OCI-LY3 (cell line): ENCODE results near the gene DHCR7.

Experiments
- H2AFZ ChIP-seq: fragments of 200-600, 300-600 bp; shearing (Covaris generic); 2 replicates; pipeline ENCODE4 v1.6.0; 2014; ENCODE audit warnings: antibody characterized with exemption, low read depth, low read length
- H3K27ac ChIP-seq: fragments of 200-600, 300-600 bp; sonication (generic); 2 replicates; pipeline ENCODE4 v1.5.1; 2014; ENCODE audit warnings: mild to moderate bottlenecking, low read length, moderate library complexity, mixed read lengths
- H3K27me3 ChIP-seq: fragments of 200-600, 300-600 bp; sonication (generic); 2 replicates; pipeline ENCODE4 v1.6.1; 2014; ENCODE audit warnings: low read depth, low read length, mixed read lengths
- H3K36me3 ChIP-seq: fragments of 200-600, 300-600 bp; sonication (generic); replicated peaks from 2 replicates; pipeline ENCODE3; 2014; ENCODE audit warnings: low read depth, low read length, mixed read lengths
- H3K4me1 ChIP-seq: fragments of 300-600, 200-600 bp; sonication (generic); 2 replicates; pipeline ENCODE4 v1.6.1; 2014; ENCODE audit warnings: low read length, mixed read lengths
- H3K4me2 ChIP-seq: fragments of 200-600, 300-600 bp; sonication (generic); 2 replicates; pipeline ENCODE4 v1.6.1; 2014; ENCODE audit warnings: low read length, mixed read lengths
- H3K4me3 ChIP-seq: fragments of 300-600, 200-600 bp; sonication (generic); 2 replicates; pipeline ENCODE4 v1.5.1; 2014; ENCODE audit warnings: antibody characterized with exemption, mild to moderate bottlenecking, low read length, moderate library complexity
- H3K79me2 ChIP-seq: fragments of 300-600, 200-600 bp; shearing (Covaris generic); 2 replicates; pipeline ENCODE4 v1.6.1; 2014; ENCODE audit warnings: mild to moderate bottlenecking, low read length, mixed read lengths
- H3K9ac ChIP-seq: fragments of 300-600, 200-600 bp; shearing (Covaris generic); 2 replicates; pipeline ENCODE4 v1.6.0; 2014; ENCODE audit warnings: mild to moderate bottlenecking, low read length, moderate library complexity
- H3K9me3 ChIP-seq: fragments of 200-600, 300-600 bp; shearing (Covaris generic); 2 replicates; pipeline ENCODE4 v1.6.1; 2014; ENCODE audit warnings: low read length, mixed read lengths; ENCODE audit not compliant: insufficient read depth
- H4K20me1 ChIP-seq: fragments of 200-600, 300-600 bp; sonication (generic); 2 replicates; pipeline ENCODE4 v1.6.1; 2016; ENCODE audit warnings: low read length, mixed read lengths; ENCODE audit not compliant: insufficient read depth
- EZH2phosphoT487 ChIP-seq: fragments of 200-600 bp; shearing (Covaris generic); IDR thresholded peaks from 2 replicates; pipeline ENCODE4 v1.6.1; 2018; ENCODE audit warnings: antibody characterized with exemption, mixed run types, low read depth
- TF ChIP-seq, protein P1 (sequence below): fragments of 200-600, 300-600 bp; sonication (generic); IDR thresholded peaks from 2 replicates; pipeline ENCODE4 v1.5.1; 2014; ENCODE audit warnings: antibody characterized with exemption, low read length, low read depth

DHCR7 gene

GRCh38 chr11:71491531-71491930 lies 43.3 kb upstream of the DHCR7 start:
- Histone ChIP-seq H2AFZ (no peak overlapping the region), H3K79me2 (no peaks in the 10 kb centered on the region), H3K9me3 (no peaks in the 10 kb centered on the region), H3K27me3 (no peaks in the 10 kb centered on the region), H3K36me3 (peaks cover 39% of the 10 kb centered on the region), H3K4me1 (peaks cover 12% of the 10 kb centered on the region), H3K9ac (no peak overlapping the region), H3K27ac (no peak overlapping the region), H3K4me3 (no peak overlapping the region), H4K20me1 (no peaks in the 10 kb centered on the region), H3K4me2 (no peak overlapping the region)
- TF ChIP-seq, protein P1, sequence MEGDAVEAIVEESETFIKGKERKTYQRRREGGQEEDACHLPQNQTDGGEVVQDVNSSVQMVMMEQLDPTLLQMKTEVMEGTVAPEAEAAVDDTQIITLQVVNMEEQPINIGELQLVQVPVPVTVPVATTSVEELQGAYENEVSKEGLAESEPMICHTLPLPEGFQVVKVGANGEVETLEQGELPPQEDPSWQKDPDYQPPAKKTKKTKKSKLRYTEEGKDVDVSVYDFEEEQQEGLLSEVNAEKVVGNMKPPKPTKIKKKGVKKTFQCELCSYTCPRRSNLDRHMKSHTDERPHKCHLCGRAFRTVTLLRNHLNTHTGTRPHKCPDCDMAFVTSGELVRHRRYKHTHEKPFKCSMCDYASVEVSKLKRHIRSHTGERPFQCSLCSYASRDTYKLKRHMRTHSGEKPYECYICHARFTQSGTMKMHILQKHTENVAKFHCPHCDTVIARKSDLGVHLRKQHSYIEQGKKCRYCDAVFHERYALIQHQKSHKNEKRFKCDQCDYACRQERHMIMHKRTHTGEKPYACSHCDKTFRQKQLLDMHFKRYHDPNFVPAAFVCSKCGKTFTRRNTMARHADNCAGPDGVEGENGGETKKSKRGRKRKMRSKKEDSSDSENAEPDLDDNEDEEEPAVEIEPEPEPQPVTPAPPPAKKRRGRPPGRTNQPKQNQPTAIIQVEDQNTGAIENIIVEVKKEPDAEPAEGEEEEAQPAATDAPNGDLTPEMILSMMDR: no peak
- TF ChIP-seq EZH2phosphoT487: no peak

DNA sequence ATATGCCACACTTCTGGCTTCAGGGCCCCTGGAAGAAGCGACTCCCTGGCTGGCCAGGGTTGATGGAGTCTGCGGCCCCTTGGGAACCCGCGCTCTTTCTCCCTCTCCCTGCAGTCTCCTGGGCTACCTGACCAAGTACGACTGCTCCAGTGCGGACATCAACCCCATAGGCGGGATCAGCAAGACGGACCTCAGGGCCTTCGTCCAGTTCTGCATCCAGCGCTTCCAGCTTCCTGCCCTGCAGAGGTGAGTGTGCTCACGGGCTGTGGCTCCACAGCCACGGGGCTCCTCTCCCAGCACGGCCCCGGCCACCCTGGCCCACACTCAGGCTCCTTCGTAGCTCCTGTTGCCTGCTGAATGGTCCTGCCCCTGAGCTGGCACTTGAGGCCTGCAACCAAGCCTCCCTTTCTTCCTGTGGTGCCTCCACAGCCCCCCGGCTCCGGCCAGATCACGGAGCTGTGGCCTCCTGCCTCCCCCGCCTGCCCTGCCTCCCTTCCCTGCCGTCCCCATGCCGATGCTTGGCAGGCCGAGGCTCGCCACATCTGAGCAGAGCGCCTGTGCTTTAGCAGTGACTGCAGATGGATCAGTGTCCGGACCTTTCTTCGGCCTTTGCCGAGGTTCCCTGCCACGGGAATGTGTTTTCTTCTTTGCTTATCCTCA lies 42.7 kb upstream of the DHCR7 start:
- no peaks in the 10 kb centered on the region for H3K9me3 ChIP-seq
- H2AFZ ChIP-seq: no peak overlapping the region
- no peaks in the 10 kb centered on the region for H3K27me3 ChIP-seq
- TF ChIP-seq, protein P1: no peak
- no peak for TF ChIP-seq EZH2phosphoT487
- peaks cover 12% of the 10 kb centered on the region for H3K4me1 ChIP-seq
- H3K4me2 ChIP-seq: no peak overlapping the region
- no peak overlapping the region for H3K27ac ChIP-seq
- H3K9ac ChIP-seq: no peak overlapping the region
- no peaks in the 10 kb centered on the region for H4K20me1 ChIP-seq
- peaks cover 39% of the 10 kb centered on the region for H3K36me3 ChIP-seq
- no peaks in the 10 kb centered on the region for H3K79me2 ChIP-seq
- H3K4me3 ChIP-seq: no peak overlapping the region

- peaks cover 12% of the 10 kb centered on the region for H3K4me1 ChIP-seq
- peaks cover 39% of the 10 kb centered on the region for H3K36me3 ChIP-seq
- H3K27ac ChIP-seq: no peak overlapping the region
These were observed 42.0 kb upstream of the DHCR7 start for GRCh38 chr11:71490044-71490730.

More at GRCh38 chr11:71490044-71490730, 42.0 kb upstream of the DHCR7 start:
- Histone ChIP-seq H2AFZ (no peak overlapping the region), H3K9me3 (no peaks in the 10 kb centered on the region), H3K4me3 (no peak overlapping the region), H3K79me2 (no peaks in the 10 kb centered on the region), H4K20me1 (no peaks in the 10 kb centered on the region), H3K9ac (no peak overlapping the region), H3K4me2 (no peak overlapping the region), H3K27me3 (no peaks in the 10 kb centered on the region)
- TF ChIP-seq, protein P1: no peak
- TF ChIP-seq EZH2phosphoT487: no peak
